ENCODE data around the gene TINAG. TPM values are rescaled to one million over a fixed set of nuclear protein-coding genes. Genes with fewer than 3 reads are reported as not detected.

Gene TINAG
- total and polyA plus RNA-seq, 7 donors, result 0.03 to 0.27 (median 0.04) TPM; not detected in 2

GRCh38 chr6:54391577-54391976 lies 83.3 kb downstream of the TINAG start:
- no peaks in the 10 kb centered on the region for H3K9me3 ChIP-seq
- H3K36me3 ChIP-seq (ENCODE audit: insufficient read depth in 1 of 2, low read depth in 1 of 2), result no peaks in the 10 kb centered on the region
- H3K4me1 ChIP-seq, result no peaks in the 10 kb centered on the region
- H3K27me3 ChIP-seq (ENCODE audit: insufficient read depth in 3 of 3, low read length in 2 of 3), result no peaks in the 10 kb centered on the region
- no peak for ATAC-seq
- TF ChIP-seq, protein P1, sequence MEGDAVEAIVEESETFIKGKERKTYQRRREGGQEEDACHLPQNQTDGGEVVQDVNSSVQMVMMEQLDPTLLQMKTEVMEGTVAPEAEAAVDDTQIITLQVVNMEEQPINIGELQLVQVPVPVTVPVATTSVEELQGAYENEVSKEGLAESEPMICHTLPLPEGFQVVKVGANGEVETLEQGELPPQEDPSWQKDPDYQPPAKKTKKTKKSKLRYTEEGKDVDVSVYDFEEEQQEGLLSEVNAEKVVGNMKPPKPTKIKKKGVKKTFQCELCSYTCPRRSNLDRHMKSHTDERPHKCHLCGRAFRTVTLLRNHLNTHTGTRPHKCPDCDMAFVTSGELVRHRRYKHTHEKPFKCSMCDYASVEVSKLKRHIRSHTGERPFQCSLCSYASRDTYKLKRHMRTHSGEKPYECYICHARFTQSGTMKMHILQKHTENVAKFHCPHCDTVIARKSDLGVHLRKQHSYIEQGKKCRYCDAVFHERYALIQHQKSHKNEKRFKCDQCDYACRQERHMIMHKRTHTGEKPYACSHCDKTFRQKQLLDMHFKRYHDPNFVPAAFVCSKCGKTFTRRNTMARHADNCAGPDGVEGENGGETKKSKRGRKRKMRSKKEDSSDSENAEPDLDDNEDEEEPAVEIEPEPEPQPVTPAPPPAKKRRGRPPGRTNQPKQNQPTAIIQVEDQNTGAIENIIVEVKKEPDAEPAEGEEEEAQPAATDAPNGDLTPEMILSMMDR (IDR thresholded peaks at IDR 0.05), result no peak
- 73 to 80% (median 74%) methylated on average over 5 of the region's 5 CpGs for WGBS, 3 donors
- H3K4me3 ChIP-seq, result no peak overlapping the region
- intact Hi-C loops (cut with DNase I), result no loop called here
- no peak overlapping the region for H3K27ac ChIP-seq
- DNase-seq, result no peak

- no peaks in the 10 kb centered on the region for H3K27me3 ChIP-seq (ENCODE audit: insufficient read depth in 3 of 3, low read length in 2 of 3)
- H3K4me1 ChIP-seq, result no peaks in the 10 kb centered on the region
- intact Hi-C loops (cut with DNase I), result no loop called here
- no peaks in the 10 kb centered on the region for H3K36me3 ChIP-seq (ENCODE audit: insufficient read depth in 1 of 2, low read depth in 1 of 2)
- H3K27ac ChIP-seq, result no peak overlapping the region
- DNase-seq (no peak), ATAC-seq (no peak)
- TF ChIP-seq, protein P1 (IDR thresholded peaks at IDR 0.05), result no peak
- H3K9me3 ChIP-seq, result peaks cover 2% of the 10 kb centered on the region
- 58 to 93% (median 70%) methylated on average over 1 of the region's 1 CpG for WGBS, 3 donors
- no peak overlapping the region for H3K4me3 ChIP-seq
Observed at GRCh38 chr6:54403096-54403495, 94.9 kb downstream of the TINAG start.

DNA sequence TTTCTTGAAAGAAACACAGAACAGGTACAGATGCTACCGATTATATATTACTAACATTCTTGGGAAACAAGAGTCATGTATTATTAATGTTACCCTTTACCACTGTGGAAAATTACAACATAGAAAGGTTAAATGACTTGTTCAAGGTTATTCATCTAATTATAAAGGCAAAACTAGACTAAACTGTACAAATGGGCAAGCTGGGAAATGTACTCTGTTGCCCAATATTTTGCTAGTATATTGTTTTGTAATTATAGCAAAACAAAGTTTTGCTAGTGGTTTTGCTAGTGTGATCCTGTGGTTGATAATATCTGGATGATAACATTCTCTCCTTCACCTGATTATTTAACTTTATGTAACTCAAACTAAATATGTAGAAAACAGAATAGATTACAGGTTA lies 96.5 kb downstream of the TINAG start:
- 83 to 89% (median 88%) methylated on average over 1 of the region's 1 CpG for WGBS, 3 donors
- no peak for DNase-seq
- H3K27ac ChIP-seq, result no peak overlapping the region
- intact Hi-C loops (cut with DNase I), result no loop called here
- H3K4me1 ChIP-seq, result no peaks in the 10 kb centered on the region
- ATAC-seq, result no peak
- no peaks in the 10 kb centered on the region for H3K36me3 ChIP-seq (ENCODE audit: insufficient read depth in 1 of 2, low read depth in 1 of 2)
- TF ChIP-seq, protein P1 (IDR thresholded peaks at IDR 0.05), result no peak
- peaks cover 2% of the 10 kb centered on the region for H3K9me3 ChIP-seq
- no peaks in the 10 kb centered on the region for H3K27me3 ChIP-seq (ENCODE audit: insufficient read depth in 3 of 3, low read length in 2 of 3)
- H3K4me3 ChIP-seq, result no peak overlapping the region

DNA sequence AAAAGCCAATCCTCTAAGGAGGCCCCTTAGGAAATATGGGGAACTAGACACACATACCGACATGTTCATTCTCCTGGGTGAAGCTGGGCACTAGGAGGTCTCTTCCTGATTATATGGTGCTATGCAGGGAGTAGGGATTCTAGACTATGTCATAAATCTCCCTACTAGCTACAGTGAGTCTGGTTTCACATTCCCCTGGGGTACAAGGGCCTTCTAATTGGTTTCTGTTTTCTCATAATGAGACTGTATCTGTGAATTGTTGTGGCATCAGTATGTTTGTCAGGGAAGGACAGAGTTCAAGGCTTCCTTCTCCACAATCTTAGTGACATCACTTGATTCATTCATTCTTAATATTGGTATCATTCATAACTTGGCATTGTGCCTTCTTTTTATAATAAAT lies 103.5 kb downstream of the TINAG start:
- Histone ChIP-seq H3K27ac (no peak overlapping the region), H3K4me3 (no peak overlapping the region), H3K36me3 (ENCODE audit: insufficient read depth in 1 of 2, low read depth in 1 of 2) (no peaks in the 10 kb centered on the region), H3K27me3 (ENCODE audit: insufficient read depth in 3 of 3, low read length in 2 of 3) (no peaks in the 10 kb centered on the region), H3K4me1 (no peaks in the 10 kb centered on the region), H3K9me3 (peaks cover 2% of the 10 kb centered on the region)
- WGBS, 3 donors, result 61 to 73% (median 61%) methylated on average over 1 of the region's 1 CpG
- TF ChIP-seq, protein P1 (IDR thresholded peaks at IDR 0.05), result no peak
- no peak for DNase-seq
- intact Hi-C loops (cut with DNase I), result no loop called here
- ATAC-seq, result no peak

- TF ChIP-seq, protein P1 (IDR thresholded peaks at IDR 0.05), result no peak
- no peak overlapping the region for H3K4me3 ChIP-seq
- no peak for DNase-seq
- intact Hi-C loops (cut with DNase I), result no loop called here
- H3K4me1 ChIP-seq, result no peaks in the 10 kb centered on the region
- no peak for ATAC-seq
- H3K27me3 ChIP-seq (ENCODE audit: insufficient read depth in 3 of 3, low read length in 2 of 3), result no peaks in the 10 kb centered on the region
- H3K9me3 ChIP-seq, result peaks cover 4% of the 10 kb centered on the region
- H3K36me3 ChIP-seq (ENCODE audit: insufficient read depth in 1 of 2, low read depth in 1 of 2), result no peaks in the 10 kb centered on the region
- H3K27ac ChIP-seq, result no peak overlapping the region
- WGBS, 3 donors, result 88 to 91% (median 91%) methylated on average over 3 of the region's 3 CpGs
Observed at GRCh38 chr6:54415517-54415916, 107.3 kb downstream of the TINAG start.
